ENCODE data around the gene WWP2.

DNA sequence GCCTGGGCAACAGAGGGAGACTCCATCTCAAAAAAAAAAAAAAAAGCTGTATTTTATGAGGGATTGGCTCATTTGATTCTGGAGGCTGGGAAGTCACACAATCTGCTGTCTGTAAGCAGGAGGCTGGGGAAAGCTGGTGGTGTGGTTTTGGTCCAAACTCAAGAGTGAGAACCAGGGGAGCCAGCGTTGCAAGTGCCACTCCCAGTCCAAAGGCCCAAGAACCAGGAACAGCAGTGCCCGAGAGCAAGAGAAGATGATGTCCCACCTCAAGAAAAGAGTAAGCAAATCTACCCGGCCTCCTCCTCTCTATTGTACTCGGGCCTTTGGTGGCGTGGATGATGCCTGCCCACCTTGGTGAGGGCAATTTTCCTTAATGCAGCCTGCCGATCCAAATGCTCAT, 30.0 kb upstream of the WWP2 start:
- TF ChIP-seq, protein P1, sequence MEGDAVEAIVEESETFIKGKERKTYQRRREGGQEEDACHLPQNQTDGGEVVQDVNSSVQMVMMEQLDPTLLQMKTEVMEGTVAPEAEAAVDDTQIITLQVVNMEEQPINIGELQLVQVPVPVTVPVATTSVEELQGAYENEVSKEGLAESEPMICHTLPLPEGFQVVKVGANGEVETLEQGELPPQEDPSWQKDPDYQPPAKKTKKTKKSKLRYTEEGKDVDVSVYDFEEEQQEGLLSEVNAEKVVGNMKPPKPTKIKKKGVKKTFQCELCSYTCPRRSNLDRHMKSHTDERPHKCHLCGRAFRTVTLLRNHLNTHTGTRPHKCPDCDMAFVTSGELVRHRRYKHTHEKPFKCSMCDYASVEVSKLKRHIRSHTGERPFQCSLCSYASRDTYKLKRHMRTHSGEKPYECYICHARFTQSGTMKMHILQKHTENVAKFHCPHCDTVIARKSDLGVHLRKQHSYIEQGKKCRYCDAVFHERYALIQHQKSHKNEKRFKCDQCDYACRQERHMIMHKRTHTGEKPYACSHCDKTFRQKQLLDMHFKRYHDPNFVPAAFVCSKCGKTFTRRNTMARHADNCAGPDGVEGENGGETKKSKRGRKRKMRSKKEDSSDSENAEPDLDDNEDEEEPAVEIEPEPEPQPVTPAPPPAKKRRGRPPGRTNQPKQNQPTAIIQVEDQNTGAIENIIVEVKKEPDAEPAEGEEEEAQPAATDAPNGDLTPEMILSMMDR (IDR thresholded peaks at IDR 0.05) = no peak
- TF ChIP-seq POLR2A (IDR thresholded peaks at IDR 0.05) = no peak
